Activated naive CD8-positive, alpha-beta T cell (primary cell): ENCODE measurements around the gene SLC23A2.
A peak's percentile ranks its signal among the peaks of the same experiment; 100 is the strongest.

Experiments
- H3K27ac Mint-ChIP-seq: one replicate; pipeline ENCODE4 v1.8.0; 2021; ENCODE audit warnings: mixed read lengths
- H3K27me3 Mint-ChIP-seq: one replicate; pipeline ENCODE4 v1.8.0; 2021; ENCODE audit warnings: mixed read lengths
- H3K36me3 Mint-ChIP-seq: one replicate; pipeline ENCODE4 v1.8.0; 2021; ENCODE audit warnings: mixed read lengths
- H3K4me1 Mint-ChIP-seq: one replicate; pipeline ENCODE4 v1.8.0; 2021; ENCODE audit warnings: low read depth, mixed read lengths
- H3K4me3 Mint-ChIP-seq: one replicate; pipeline ENCODE4 v1.8.0; 2021; ENCODE audit warnings: mild to moderate bottlenecking, mixed read lengths
- H3K9me3 Mint-ChIP-seq: one replicate; pipeline ENCODE4 v1.8.0; 2021; ENCODE audit warnings: low read depth, mixed read lengths

SLC23A2 gene

DNA sequence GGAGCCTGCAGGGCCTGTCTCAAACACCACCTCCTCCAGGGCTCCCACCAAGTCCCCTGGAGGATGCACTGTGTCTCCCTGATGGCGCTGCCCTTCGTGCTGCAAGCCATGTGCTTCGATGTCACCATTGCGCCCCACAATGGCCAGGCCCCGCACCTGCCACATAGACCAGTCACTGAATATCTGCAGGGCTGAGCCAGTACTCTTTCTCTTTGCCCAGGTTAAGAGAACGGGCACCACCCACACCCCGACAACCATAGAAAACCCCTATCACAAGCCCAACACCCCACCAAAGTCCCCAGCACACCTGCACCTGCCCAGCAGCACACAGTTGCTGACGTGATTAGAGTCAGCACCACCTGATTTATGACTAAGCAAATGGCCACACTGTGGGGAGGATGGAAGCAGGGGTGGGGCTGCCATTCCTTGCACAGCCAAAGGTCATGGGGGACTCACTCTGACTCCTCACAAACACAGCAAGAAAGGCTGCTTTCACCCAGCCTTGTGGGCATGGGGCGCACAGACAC, 104.3 kb downstream of the SLC23A2 start:
- H3K27ac Mint-ChIP-seq = no peak overlapping the region
- H3K9me3 Mint-ChIP-seq = no peaks in the 10 kb centered on the region
- peaks cover 11% of the 10 kb centered on the region for H3K36me3 Mint-ChIP-seq
- H3K4me1 Mint-ChIP-seq = peaks cover 2% of the 10 kb centered on the region
- no peaks in the 10 kb centered on the region for H3K27me3 Mint-ChIP-seq
- H3K4me3 Mint-ChIP-seq = no peak overlapping the region

DNA sequence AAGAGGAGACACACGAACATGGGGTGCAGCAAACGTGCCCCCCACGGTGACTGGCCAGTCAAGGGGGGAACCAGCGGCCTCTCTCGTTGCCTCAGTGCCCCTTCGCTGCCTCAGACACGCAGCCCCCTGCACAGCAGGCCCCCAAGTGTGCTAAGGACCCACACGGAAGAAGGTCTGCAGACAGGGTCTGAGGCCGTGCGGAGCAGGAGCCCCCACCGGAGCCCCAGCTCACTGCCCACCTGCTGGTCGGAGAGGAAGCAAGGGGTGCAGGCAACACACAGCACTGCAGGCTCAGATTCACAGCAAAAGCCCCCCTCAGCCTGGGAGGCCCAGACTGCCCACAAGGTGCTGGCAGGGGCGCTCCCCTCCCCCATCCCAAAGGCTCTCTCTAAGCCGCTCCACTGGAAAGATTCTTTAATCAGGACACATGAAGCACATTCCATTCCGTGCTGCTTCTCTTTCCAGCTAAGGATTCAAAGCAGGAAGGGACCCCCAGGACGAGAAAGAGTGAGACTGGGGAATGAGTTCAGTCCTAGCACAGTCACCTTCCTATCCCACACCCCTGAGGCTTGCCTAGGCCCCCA, 105.1 kb downstream of the SLC23A2 start:
- H3K9me3 Mint-ChIP-seq = no peaks in the 10 kb centered on the region
- no peak overlapping the region for H3K4me3 Mint-ChIP-seq
- peaks cover 7% of the 10 kb centered on the region for H3K36me3 Mint-ChIP-seq
- H3K4me1 Mint-ChIP-seq = peaks cover 2% of the 10 kb centered on the region
- no peaks in the 10 kb centered on the region for H3K27me3 Mint-ChIP-seq
- no peak overlapping the region for H3K27ac Mint-ChIP-seq

- Mint-ChIP-seq H3K4me1 (peaks cover 2% of the 10 kb centered on the region), H3K9me3 (no peaks in the 10 kb centered on the region), H3K27ac (no peak overlapping the region), H3K36me3 (peaks cover 7% of the 10 kb centered on the region), H3K4me3 (no peak overlapping the region), H3K27me3 (no peaks in the 10 kb centered on the region)
Observed at GRCh38 chr20:4894981-4895381, 106.3 kb downstream of the SLC23A2 start.

DNA sequence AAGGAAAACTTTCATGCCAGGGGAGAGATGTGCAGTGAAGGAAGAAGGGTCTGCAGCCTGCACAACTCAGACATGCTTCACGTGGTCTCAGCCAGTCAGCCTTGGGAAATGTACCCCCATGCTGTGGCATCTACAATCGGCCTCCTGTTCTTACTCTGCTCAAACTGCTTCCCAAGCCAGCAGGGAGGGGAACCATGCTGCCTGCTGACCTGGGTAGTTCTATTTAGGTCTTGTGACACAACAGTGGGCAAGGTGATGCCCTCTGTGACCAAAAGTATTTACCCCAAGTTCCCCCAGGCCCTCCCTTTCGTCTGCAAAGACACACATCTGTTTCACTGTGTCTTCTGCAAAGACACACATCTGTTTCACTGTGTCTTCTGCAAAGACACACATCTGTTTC, 106.9 kb downstream of the SLC23A2 start:
- Mint-ChIP-seq H3K4me1 (peaks cover 2% of the 10 kb centered on the region), H3K27me3 (no peaks in the 10 kb centered on the region), H3K36me3 (peaks cover 7% of the 10 kb centered on the region), H3K4me3 (no peak overlapping the region), H3K27ac (no peak overlapping the region), H3K9me3 (no peaks in the 10 kb centered on the region)

- no peak overlapping the region for H3K27ac Mint-ChIP-seq
Observed at GRCh38 chr20:4893709-4894108, 107.6 kb downstream of the SLC23A2 start.

GRCh38 chr20:4891997-4892396, 109.3 kb downstream of the SLC23A2 start:
- Mint-ChIP-seq H3K9me3 (no peaks in the 10 kb centered on the region), H3K36me3 (peaks cover 2% of the 10 kb centered on the region), H3K4me3 (no peak overlapping the region), H3K4me1 (peaks cover 2% of the 10 kb centered on the region), H3K27me3 (no peaks in the 10 kb centered on the region), H3K27ac (no peak overlapping the region)

More at GRCh38 chr20:4893709-4894108, 107.6 kb downstream of the SLC23A2 start:
- H3K36me3 Mint-ChIP-seq = peaks cover 6% of the 10 kb centered on the region
- H3K4me1 Mint-ChIP-seq = peaks cover 2% of the 10 kb centered on the region
- no peak overlapping the region for H3K4me3 Mint-ChIP-seq
- H3K27me3 Mint-ChIP-seq = no peaks in the 10 kb centered on the region
- H3K9me3 Mint-ChIP-seq = no peaks in the 10 kb centered on the region

- H3K27ac Mint-ChIP-seq = no peak overlapping the region
- H3K27me3 Mint-ChIP-seq = no peaks in the 10 kb centered on the region
- H3K4me3 Mint-ChIP-seq = no peak overlapping the region
- H3K36me3 Mint-ChIP-seq = peaks cover 2% of the 10 kb centered on the region
- no peaks in the 10 kb centered on the region for H3K9me3 Mint-ChIP-seq
- H3K4me1 Mint-ChIP-seq = peaks cover 2% of the 10 kb centered on the region
Observed at GRCh38 chr20:4891190-4891763, 110.0 kb downstream of the SLC23A2 start.

- no peak overlapping the region for H3K4me3 Mint-ChIP-seq
Observed at GRCh38 chr20:4889446-4889845, 111.9 kb downstream of the SLC23A2 start.

GRCh38 chr20:4887586-4887985, 113.7 kb downstream of the SLC23A2 start:
- Mint-ChIP-seq H3K36me3 (peaks cover 7% of the 10 kb centered on the region), H3K27me3 (no peaks in the 10 kb centered on the region), H3K9me3 (no peaks in the 10 kb centered on the region), H3K4me3 (no peak overlapping the region), H3K4me1 (peaks cover 1% of the 10 kb centered on the region), H3K27ac (no peak overlapping the region)

More at GRCh38 chr20:4889446-4889845, 111.9 kb downstream of the SLC23A2 start:
- Mint-ChIP-seq H3K27me3 (no peaks in the 10 kb centered on the region), H3K9me3 (no peaks in the 10 kb centered on the region), H3K36me3 (peaks cover 3% of the 10 kb centered on the region), H3K27ac (no peak overlapping the region), H3K4me1 (peaks cover 2% of the 10 kb centered on the region)

- Mint-ChIP-seq H3K9me3 (no peaks in the 10 kb centered on the region), H3K4me3 (no peak overlapping the region), H3K27me3 (no peaks in the 10 kb centered on the region), H3K27ac (no peak overlapping the region), H3K36me3 (peaks cover 7% of the 10 kb centered on the region), H3K4me1 (no peaks in the 10 kb centered on the region)
Observed at GRCh38 chr20:4886771-4887527, 114.4 kb downstream of the SLC23A2 start.

- Mint-ChIP-seq H3K36me3 (peaks cover 7% of the 10 kb centered on the region), H3K4me3 (no peak overlapping the region), H3K9me3 (no peaks in the 10 kb centered on the region), H3K27ac (no peak overlapping the region), H3K27me3 (no peaks in the 10 kb centered on the region), H3K4me1 (no peaks in the 10 kb centered on the region)
Observed at GRCh38 chr20:4885877-4886276, 115.4 kb downstream of the SLC23A2 start.

DNA sequence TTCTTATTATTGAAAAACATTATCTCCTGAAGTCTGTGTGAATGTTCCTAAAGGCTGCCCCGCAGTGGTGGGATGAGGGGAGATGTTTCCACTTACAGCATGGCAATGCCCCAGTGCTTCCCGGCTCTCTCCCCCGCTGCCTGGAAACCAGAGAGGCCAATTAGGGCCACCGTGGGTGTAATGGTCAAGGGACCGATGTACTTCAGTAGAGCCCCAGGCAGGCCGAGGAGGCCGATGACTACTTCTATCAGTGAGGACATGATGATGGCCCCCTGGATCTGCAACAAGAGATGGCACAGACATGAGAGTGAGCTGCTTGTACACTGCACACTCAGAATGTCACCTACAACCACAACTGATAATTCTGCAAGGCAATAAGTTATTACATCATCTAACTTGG, 117.8 kb downstream of the SLC23A2 start:
- H3K36me3 Mint-ChIP-seq = peaks cover 9% of the 10 kb centered on the region
- H3K27me3 Mint-ChIP-seq = no peaks in the 10 kb centered on the region
- H3K4me3 Mint-ChIP-seq = no peak overlapping the region
- peak overlapping the region; percentile 23 for H3K27ac Mint-ChIP-seq
- H3K4me1 Mint-ChIP-seq = no peaks in the 10 kb centered on the region
- no peaks in the 10 kb centered on the region for H3K9me3 Mint-ChIP-seq

DNA sequence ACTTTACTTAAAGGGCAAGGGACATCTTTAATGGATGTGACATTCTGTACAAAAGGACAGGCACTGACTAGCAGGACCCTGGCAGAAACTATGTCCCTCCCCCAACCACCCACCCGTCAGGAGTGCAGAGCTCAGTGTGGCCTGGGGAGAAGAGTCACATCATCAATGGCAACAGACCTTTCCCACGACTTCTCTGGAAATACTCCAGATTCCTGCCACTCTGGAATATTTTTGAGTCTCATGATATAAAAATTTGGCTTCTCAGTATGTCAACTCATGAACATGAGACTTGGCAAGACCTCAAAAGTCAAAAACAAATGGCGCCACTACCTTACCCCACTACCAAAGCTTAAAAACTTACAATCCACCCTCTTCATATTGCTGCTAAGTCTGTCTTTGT, 118.3 kb downstream of the SLC23A2 start:
- Mint-ChIP-seq H3K27me3 (no peaks in the 10 kb centered on the region), H3K4me3 (no peak overlapping the region), H3K4me1 (no peaks in the 10 kb centered on the region), H3K27ac (no peak overlapping the region), H3K36me3 (peaks cover 9% of the 10 kb centered on the region), H3K9me3 (no peaks in the 10 kb centered on the region)

GRCh38 chr20:4881006-4881730, 120.1 kb downstream of the SLC23A2 start:
- no peaks in the 10 kb centered on the region for H3K9me3 Mint-ChIP-seq
- H3K36me3 Mint-ChIP-seq = peaks cover 9% of the 10 kb centered on the region
- H3K4me1 Mint-ChIP-seq = no peaks in the 10 kb centered on the region

DNA sequence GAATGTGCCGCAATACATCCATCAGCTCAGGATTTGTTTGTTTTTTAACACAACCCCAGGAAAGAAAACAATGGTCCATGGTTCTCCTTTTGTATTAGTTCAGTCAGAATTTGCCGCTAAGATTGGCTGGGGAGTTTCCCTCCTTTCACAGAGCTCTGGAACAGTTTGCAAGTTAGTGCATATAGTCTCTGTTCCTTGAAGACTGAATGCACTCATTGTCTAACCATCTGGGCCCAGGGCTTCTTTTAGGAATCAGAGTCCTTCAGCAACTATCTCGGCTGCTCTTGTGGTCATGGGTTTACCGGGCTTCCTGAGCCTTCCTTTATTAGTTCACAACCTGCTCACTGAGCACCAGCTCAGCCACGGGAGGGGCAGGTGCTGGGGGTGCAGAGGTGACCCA, 121.3 kb downstream of the SLC23A2 start:
- H3K9me3 Mint-ChIP-seq = no peaks in the 10 kb centered on the region
- H3K27me3 Mint-ChIP-seq = no peaks in the 10 kb centered on the region
- no peaks in the 10 kb centered on the region for H3K4me1 Mint-ChIP-seq
- H3K27ac Mint-ChIP-seq = no peak overlapping the region
- H3K4me3 Mint-ChIP-seq = no peak overlapping the region
- H3K36me3 Mint-ChIP-seq = peaks cover 9% of the 10 kb centered on the region

More at GRCh38 chr20:4881006-4881730, 120.1 kb downstream of the SLC23A2 start:
- no peak overlapping the region for H3K27ac Mint-ChIP-seq
- no peaks in the 10 kb centered on the region for H3K27me3 Mint-ChIP-seq
- no peak overlapping the region for H3K4me3 Mint-ChIP-seq
